DND-41 (cell line): ENCODE data around the gene APOE.
"Not testable (repeated sequence)": the region's sequence is repeated elsewhere in the genome, so short reads cannot be mapped to it uniquely, and the experiment has no call there.

Source experiments
- ATAC-seq: fragments of 200-7000 bp; cut with Tn5 transposase; 3 replicates; pipeline ENCODE4 v1.9.1; 2021; ENCODE audit warnings: low read depth; ENCODE audit not compliant: insufficient read depth
- DNase-seq: peaks from one replicate; pipeline ENCODE4 v3.0.0-alpha.2; 2020
- H2AFZ ChIP-seq: 2 replicates; pipeline ENCODE4 v1.6.0; 2012; ENCODE audit warnings: low read depth, low read length
- H3K27ac ChIP-seq: 2 replicates; pipeline ENCODE4 v1.5.1; 2012; ENCODE audit warnings: low read length, inconsistent platforms
- H3K27me3 ChIP-seq: fragments of 200-600 bp; sonication (generic); 2 replicates; pipeline ENCODE4 v1.6.0; 2012; ENCODE audit warnings: low read length, mild to moderate bottlenecking, inconsistent platforms; ENCODE audit not compliant: insufficient read depth, poor library complexity
- H3K36me3 ChIP-seq: 2 replicates; pipeline ENCODE4 v1.5.1; 2012; ENCODE audit warnings: low read length, inconsistent platforms; ENCODE audit not compliant: insufficient read depth
- H3K4me1 ChIP-seq: 2 replicates; pipeline ENCODE4 v1.5.1; 2012; ENCODE audit warnings: mild to moderate bottlenecking, low read length; ENCODE audit not compliant: insufficient read depth
- H3K4me2 ChIP-seq: 2 replicates; pipeline ENCODE4 v1.6.0; 2012; ENCODE audit warnings: mild to moderate bottlenecking, moderate library complexity, low read length, inconsistent platforms; ENCODE audit not compliant: insufficient read depth
- H3K4me3 ChIP-seq, 2 experiments: fragments of 200-600 bp in 1 of 2; shearing (Covaris generic) in 1 of 2; 2 replicates each; pipeline ENCODE4 v1.5.1; 2012 to 2016; ENCODE audit warnings: inconsistent platforms in 2 of 2, low read length in 2 of 2, mild to moderate bottlenecking in 2 of 2, low read depth in 1 of 2, moderate library complexity in 1 of 2
- H3K79me2 ChIP-seq: 2 replicates; pipeline ENCODE4 v1.6.0; 2012; ENCODE audit warnings: low read length, inconsistent platforms; ENCODE audit not compliant: insufficient read depth
- H3K9ac ChIP-seq: 2 replicates; pipeline ENCODE4 v1.6.0; 2012; ENCODE audit warnings: low read depth, mild to moderate bottlenecking, inconsistent platforms, low read length, moderate library complexity
- H3K9me3 ChIP-seq: 2 replicates; pipeline ENCODE4 v1.5.1; 2012; ENCODE audit warnings: low read length, moderate library complexity, mild to moderate bottlenecking, inconsistent platforms; ENCODE audit not compliant: insufficient read depth, severe bottlenecking
- H4K20me1 ChIP-seq: 2 replicates; pipeline ENCODE4 v1.6.0; 2012; ENCODE audit warnings: low read length; ENCODE audit not compliant: insufficient read depth
- EZH2 ChIP-seq: IDR thresholded peaks from 3 replicates; pipeline ENCODE4 v1.6.1; 2012; ENCODE audit warnings: borderline replicate concordance, low read depth, mild to moderate bottlenecking, moderate library complexity, low read length, inconsistent platforms; ENCODE audit not compliant: severe bottlenecking
- TF ChIP-seq, protein P1 (sequence below): IDR thresholded peaks from 2 replicates; pipeline ENCODE4 v1.5.1; 2012; ENCODE audit warnings: borderline replicate concordance, low read length, moderate library complexity, mild to moderate bottlenecking; ENCODE audit not compliant: poor library complexity, severe bottlenecking; ENCODE audit errors: extremely low read depth

Gene APOE

DNA sequence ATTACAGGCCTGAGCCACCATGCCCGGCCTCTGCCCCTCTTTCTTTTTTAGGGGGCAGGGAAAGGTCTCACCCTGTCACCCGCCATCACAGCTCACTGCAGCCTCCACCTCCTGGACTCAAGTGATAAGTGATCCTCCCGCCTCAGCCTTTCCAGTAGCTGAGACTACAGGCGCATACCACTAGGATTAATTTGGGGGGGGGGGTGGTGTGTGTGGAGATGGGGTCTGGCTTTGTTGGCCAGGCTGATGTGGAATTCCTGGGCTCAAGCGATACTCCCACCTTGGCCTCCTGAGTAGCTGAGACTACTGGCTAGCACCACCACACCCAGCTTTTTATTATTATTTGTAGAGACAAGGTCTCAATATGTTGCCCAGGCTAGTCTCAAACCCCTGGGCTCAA, 4.2 kb downstream of the APOE start:
- no peaks in the 10 kb centered on the region for H3K79me2 ChIP-seq
- H3K4me2 ChIP-seq = no peak overlapping the region
- no peak overlapping the region for H3K4me3 ChIP-seq
- no peak overlapping the region for H3K9ac ChIP-seq
- H3K27ac ChIP-seq = no peak overlapping the region
- TF ChIP-seq EZH2 = no peak
- TF ChIP-seq, protein P1, sequence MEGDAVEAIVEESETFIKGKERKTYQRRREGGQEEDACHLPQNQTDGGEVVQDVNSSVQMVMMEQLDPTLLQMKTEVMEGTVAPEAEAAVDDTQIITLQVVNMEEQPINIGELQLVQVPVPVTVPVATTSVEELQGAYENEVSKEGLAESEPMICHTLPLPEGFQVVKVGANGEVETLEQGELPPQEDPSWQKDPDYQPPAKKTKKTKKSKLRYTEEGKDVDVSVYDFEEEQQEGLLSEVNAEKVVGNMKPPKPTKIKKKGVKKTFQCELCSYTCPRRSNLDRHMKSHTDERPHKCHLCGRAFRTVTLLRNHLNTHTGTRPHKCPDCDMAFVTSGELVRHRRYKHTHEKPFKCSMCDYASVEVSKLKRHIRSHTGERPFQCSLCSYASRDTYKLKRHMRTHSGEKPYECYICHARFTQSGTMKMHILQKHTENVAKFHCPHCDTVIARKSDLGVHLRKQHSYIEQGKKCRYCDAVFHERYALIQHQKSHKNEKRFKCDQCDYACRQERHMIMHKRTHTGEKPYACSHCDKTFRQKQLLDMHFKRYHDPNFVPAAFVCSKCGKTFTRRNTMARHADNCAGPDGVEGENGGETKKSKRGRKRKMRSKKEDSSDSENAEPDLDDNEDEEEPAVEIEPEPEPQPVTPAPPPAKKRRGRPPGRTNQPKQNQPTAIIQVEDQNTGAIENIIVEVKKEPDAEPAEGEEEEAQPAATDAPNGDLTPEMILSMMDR = no peak
- H3K9me3 ChIP-seq = no peaks in the 10 kb centered on the region
- H3K27me3 ChIP-seq = peaks cover 6% of the 10 kb centered on the region
- H3K36me3 ChIP-seq = no peaks in the 10 kb centered on the region
- no peak overlapping the region for H2AFZ ChIP-seq
- no peak for ATAC-seq
- DNase-seq = no peak
- H4K20me1 ChIP-seq = no peaks in the 10 kb centered on the region
- no peaks in the 10 kb centered on the region for H3K4me1 ChIP-seq

DNA sequence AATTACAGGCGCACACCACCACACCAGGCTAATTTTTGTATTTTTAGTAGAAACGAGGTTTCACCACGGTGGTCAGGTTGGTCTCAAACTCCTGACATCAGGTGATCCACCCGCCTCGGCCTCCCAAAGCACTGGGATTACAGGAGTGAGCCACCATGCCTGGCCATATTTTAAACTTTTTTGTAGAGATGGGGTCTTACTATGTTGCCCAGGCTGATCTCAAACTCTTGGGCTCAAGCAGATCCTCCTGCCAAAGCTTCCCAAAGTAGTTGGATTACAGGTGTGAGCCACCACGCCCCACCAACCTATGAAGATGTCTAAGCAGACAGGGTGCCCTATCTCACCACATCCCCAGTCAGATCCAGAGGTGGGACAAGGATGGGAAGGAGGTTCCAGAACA, 6.3 kb downstream of the APOE start:
- not testable (repeated sequence) for H3K4me2 ChIP-seq, H3K27me3 ChIP-seq, H3K9ac ChIP-seq, H3K27ac ChIP-seq, H3K9me3 ChIP-seq, H3K4me3 ChIP-seq, H3K4me1 ChIP-seq, H3K36me3 ChIP-seq, H4K20me1 ChIP-seq, DNase-seq, H2AFZ ChIP-seq, ATAC-seq, H3K79me2 ChIP-seq

DNA sequence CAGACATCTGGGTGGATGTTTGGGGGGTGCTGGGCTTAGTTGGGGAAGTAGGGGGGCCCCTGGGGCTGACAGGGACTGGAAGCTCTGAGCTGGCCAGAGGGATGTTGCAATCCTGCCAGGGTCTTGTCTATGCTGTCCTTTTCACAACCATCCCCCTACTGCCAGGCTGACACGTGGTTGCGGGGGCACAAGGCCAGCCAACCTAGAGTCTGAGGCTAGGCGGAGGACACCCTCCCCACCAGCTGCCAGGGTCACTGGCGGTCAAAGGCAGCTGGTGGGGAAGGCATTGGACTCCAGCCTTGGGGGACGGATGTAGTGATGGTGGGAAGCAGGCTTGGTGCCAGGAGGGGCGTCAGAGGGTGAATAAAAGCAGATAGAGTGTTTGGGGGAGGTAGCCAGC, 7.3 kb downstream of the APOE start:
- TF ChIP-seq, protein P1 = no peak
- TF ChIP-seq EZH2 = no peak
- Histone ChIP-seq H3K27me3 (peaks cover 6% of the 10 kb centered on the region), H3K27ac (no peak overlapping the region), H3K4me2 (no peak overlapping the region), H3K4me3 (no peak overlapping the region), H4K20me1 (no peaks in the 10 kb centered on the region), H3K36me3 (no peaks in the 10 kb centered on the region), H3K9ac (no peak overlapping the region), H3K79me2 (no peaks in the 10 kb centered on the region), H2AFZ (no peak overlapping the region), H3K9me3 (no peaks in the 10 kb centered on the region), H3K4me1 (no peaks in the 10 kb centered on the region)
- ATAC-seq (no peak), DNase-seq (no peak)

DNA sequence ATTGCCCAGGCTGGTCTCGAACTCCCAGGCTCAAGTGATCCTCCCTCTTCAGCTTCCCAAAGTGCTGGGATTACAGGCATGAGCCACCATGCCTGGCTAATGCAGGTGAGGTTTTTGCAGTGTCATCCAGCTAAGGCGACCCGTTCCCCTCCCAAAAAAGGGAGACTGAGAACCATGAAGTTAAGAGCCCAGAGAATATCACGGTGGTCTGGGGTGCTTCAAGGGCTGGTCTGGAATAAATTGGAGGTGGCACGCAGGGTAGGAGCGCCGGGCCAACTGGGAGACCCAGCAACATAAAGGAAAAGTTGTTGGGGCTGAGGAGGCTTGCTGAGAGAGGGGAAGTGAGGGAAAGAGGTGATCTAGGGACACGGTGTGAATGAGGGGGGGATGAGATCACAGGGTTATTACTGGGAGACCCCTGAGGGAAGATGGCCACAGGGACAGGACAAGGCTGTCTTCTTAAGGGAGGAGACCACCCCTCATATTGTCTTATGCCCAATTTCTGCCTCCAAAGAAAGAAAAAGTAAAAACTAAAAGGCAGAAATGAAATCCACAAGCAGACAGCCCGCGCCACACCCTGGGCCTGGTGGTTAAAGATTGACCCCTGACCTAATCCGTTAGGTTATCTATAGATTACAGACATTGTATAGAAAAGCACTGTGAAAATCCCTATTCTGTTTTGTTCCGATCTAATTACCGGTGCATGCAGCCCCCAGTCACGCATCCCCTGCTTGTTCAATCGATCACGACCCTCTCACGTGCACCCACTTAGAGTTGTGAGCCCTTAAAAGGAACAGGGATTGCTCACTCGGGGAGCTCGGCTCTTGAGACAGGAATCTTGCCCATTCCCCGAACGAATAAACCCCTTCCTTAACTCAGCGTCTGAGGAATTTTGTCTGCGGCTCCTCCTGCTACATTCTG, 8.2 kb downstream of the APOE start:
- H3K4me2 ChIP-seq, H3K4me1 ChIP-seq, H3K27ac ChIP-seq, ATAC-seq, H3K4me3 ChIP-seq, H2AFZ ChIP-seq, H3K79me2 ChIP-seq, H3K9ac ChIP-seq, H4K20me1 ChIP-seq, H3K36me3 ChIP-seq, DNase-seq, H3K27me3 ChIP-seq, H3K9me3 ChIP-seq: not testable (repeated sequence)

DNA sequence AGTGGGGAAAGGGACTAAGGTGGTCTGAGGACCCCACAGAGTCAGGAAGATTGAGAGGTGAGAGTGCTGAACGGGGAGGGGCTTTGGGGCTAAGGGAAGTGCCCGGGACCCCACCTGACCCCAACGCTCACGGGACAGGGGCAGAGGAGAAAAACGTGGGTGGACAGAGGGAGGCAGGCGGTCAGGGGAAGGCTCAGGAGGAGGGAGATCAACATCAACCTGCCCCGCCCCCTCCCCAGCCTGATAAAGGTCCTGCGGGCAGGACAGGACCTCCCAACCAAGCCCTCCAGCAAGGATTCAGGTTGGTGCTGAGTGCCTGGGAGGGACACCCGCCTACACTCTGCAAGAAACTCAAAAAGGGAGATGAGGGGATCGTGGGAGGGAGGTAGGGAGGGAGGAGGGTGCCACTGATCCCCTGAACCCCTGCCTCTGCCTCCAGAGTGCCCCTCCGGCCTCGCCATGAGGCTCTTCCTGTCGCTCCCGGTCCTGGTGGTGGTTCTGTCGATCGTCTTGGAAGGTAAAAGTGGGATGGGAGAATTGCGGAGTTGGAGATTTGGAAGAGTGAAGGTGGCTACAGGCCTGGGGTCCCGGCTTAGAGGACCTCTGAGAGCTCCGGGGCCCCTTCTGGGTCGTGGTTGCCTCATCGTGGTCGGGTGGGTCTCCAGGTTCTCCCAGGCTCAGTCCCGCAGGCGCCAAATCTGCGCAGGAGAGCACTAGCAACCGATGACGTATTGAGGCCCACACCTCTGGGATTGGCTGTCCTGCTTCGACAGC, 9.0 kb downstream of the APOE start, which contains the start of gene APOC1:
APOC1 (plus strand) TSS at position 176 of the 774 bp plus-strand sequence; CDS start at position 460, 284 bp downstream.
- H3K27ac ChIP-seq, H3K4me2 ChIP-seq, H3K36me3 ChIP-seq, H2AFZ ChIP-seq, H3K27me3 ChIP-seq, H3K9ac ChIP-seq, H3K4me3 ChIP-seq, H3K9me3 ChIP-seq, H3K4me1 ChIP-seq, H3K79me2 ChIP-seq, H4K20me1 ChIP-seq: not testable (repeated sequence)
- ATAC-seq = peak; percentile 85
- peak; percentile 57 for DNase-seq
